GM23338 (cell line): ENCODE data around the gene CYB561D1. TPM values are rescaled to one million over a fixed set of nuclear protein-coding genes. Genes with fewer than 3 reads are reported as not detected.

Experiments used
- ATAC-seq: fragments of 200-7000 bp; cut with Tn5 transposase; 3 replicates; pipeline ENCODE4 v1.9.1; 2020
- DNase-seq: peaks from one replicate; pipeline ENCODE4 v3.0.0-alpha.2; 2015; ENCODE audit warnings: low spot score
- H2AFZ ChIP-seq: fragments of 200-600 bp; sonication (generic); 2 replicates; pipeline ENCODE4 v1.8.0; 2016; ENCODE audit warnings: antibody characterized with exemption, mild to moderate bottlenecking, moderate library complexity
- H3F3A ChIP-seq: fragments of 200-600 bp; sonication (generic); replicated peaks from 2 replicates; pipeline ENCODE4 v1.8.0; 2017; ENCODE audit warnings: antibody characterized with exemption, mixed run types, low read depth
- H3K27ac ChIP-seq: fragments of 200-600 bp; sonication (generic); 2 replicates; pipeline ENCODE4 v1.6.1; 2016; ENCODE audit warnings: low read depth
- H3K27me3 ChIP-seq: fragments of 200-600 bp; sonication (generic); 2 replicates; pipeline ENCODE4 v1.8.0; 2016; ENCODE audit warnings: mild to moderate bottlenecking, mixed run types, moderate library complexity; ENCODE audit not compliant: insufficient read depth
- H3K36me3 ChIP-seq: fragments of 200-600 bp; sonication (generic); 2 replicates; pipeline ENCODE4 v1.8.0; 2016; ENCODE audit warnings: mild to moderate bottlenecking; ENCODE audit not compliant: insufficient read depth
- H3K4me1 ChIP-seq: fragments of 200-600 bp; sonication (generic); 2 replicates; pipeline ENCODE4 v1.8.0; 2016; ENCODE audit warnings: mild to moderate bottlenecking, moderate library complexity; ENCODE audit not compliant: insufficient read depth
- H3K4me2 ChIP-seq: fragments of 200-600 bp; sonication (generic); 2 replicates; pipeline ENCODE4 v1.7.1; 2017; ENCODE audit warnings: mixed run types
- H3K4me3 ChIP-seq: fragments of 200-600 bp; sonication (generic); 2 replicates; pipeline ENCODE4 v1.6.1; 2016; ENCODE audit warnings: mixed run types
- H3K79me2 ChIP-seq: fragments of 200-600 bp; sonication (generic); replicated peaks from 2 replicates; pipeline ENCODE4 v1.8.0; 2017; ENCODE audit warnings: mild to moderate bottlenecking; ENCODE audit not compliant: insufficient read depth
- H3K9me2 ChIP-seq: fragments of 200-600 bp; sonication (generic); 2 replicates; pipeline ENCODE4 v1.8.0; 2017; ENCODE audit not compliant: insufficient read depth
- H4K20me1 ChIP-seq: fragments of 200-600 bp; sonication (generic); replicated peaks from 2 replicates; pipeline ENCODE4 v1.8.0; 2017; ENCODE audit warnings: mild to moderate bottlenecking; ENCODE audit not compliant: insufficient read depth
- H3K27ac Mint-ChIP-seq: 2 replicates; pipeline ENCODE4 v1.8.0; 2020; ENCODE audit warnings: inconsistent platforms, mild to moderate bottlenecking, moderate library complexity, mixed read lengths
- H3K27me3 Mint-ChIP-seq: 3 replicates; pipeline ENCODE4 v1.8.0; 2022; ENCODE audit warnings: low read depth, mild to moderate bottlenecking, moderate library complexity, mixed read lengths, inconsistent platforms; ENCODE audit not compliant: insufficient read depth, poor library complexity
- H3K36me3 Mint-ChIP-seq: 3 replicates; pipeline ENCODE4 v1.8.0; 2021; ENCODE audit warnings: low read depth, mild to moderate bottlenecking, inconsistent platforms, moderate library complexity, mixed read lengths
- H3K4me1 Mint-ChIP-seq: 3 replicates; pipeline ENCODE4 v1.8.0; 2020; ENCODE audit warnings: mild to moderate bottlenecking, inconsistent platforms, mixed read lengths
- H3K4me3 Mint-ChIP-seq: 3 replicates; pipeline ENCODE4 v1.8.0; 2021; ENCODE audit warnings: moderate library complexity, mild to moderate bottlenecking, inconsistent platforms, mixed read lengths
- H3K9me3 Mint-ChIP-seq: 3 replicates; pipeline ENCODE4 v1.8.0; 2020; ENCODE audit warnings: moderate library complexity, mild to moderate bottlenecking, inconsistent platforms, mixed read lengths
- CREB1 ChIP-seq: fragments of 250-450 bp; sonication (Bioruptor Pico); IDR thresholded peaks from 2 replicates; pipeline ENCODE4 v1.5.0; 2020; ENCODE audit warnings: low read depth, mild to moderate bottlenecking, moderate library complexity
- CTCF ChIP-seq, 2 experiments: fragments of 200-600 bp in 1 of 2; sonication (generic) in 1 of 2; conservative IDR thresholded peaks; 2 replicates each; pipeline versions ENCODE4 v1.5.1 to v1.6.1; 2016 to 2017; ENCODE audit warnings: antibody characterized with exemption in 2 of 2, low read depth in 2 of 2, mild to moderate bottlenecking in 2 of 2, moderate library complexity in 1 of 2
- EZH2 ChIP-seq: fragments of 200-600 bp; sonication (generic); IDR thresholded peaks from one replicate; pipeline ENCODE4 v1.8.0; 2017; ENCODE audit warnings: antibody characterized with exemption, mild to moderate bottlenecking, low read depth; ENCODE audit not compliant: unreplicated experiment
- EZH2phosphoT487 ChIP-seq: fragments of 200-600 bp; sonication (generic); IDR thresholded peaks from one replicate; pipeline ENCODE4 v1.8.1; 2018; ENCODE audit warnings: antibody characterized with exemption; ENCODE audit not compliant: unreplicated experiment
- JUNB ChIP-seq: IDR thresholded peaks from one replicate; pipeline ENCODE4 v1.6.1; 2016; ENCODE audit warnings: antibody characterized with exemption; ENCODE audit not compliant: unreplicated experiment
- NANOG ChIP-seq: IDR thresholded peaks from 2 replicates; pipeline ENCODE4 v1.6.1; 2016; ENCODE audit warnings: antibody characterized with exemption, borderline replicate concordance
- ZNF114 ChIP-seq: fragments of 250-450 bp; sonication (Bioruptor Pico); IDR thresholded peaks from 2 replicates; pipeline ENCODE4 v1.5.0; 2020; ENCODE audit warnings: mild to moderate bottlenecking, moderate library complexity
- ZNF462 ChIP-seq: fragments of 250-450 bp; sonication (Bioruptor Pico); IDR thresholded peaks from 2 replicates; pipeline ENCODE4 v1.5.0; 2020; ENCODE audit warnings: mild to moderate bottlenecking, moderate library complexity
- polyA plus RNA-seq: library from polyadenylated mRNA; unstranded; fragments of >200 nt; fragmentation: Nextera tagmentation; extraction: Ambion mirVana; gene quantifications from 2 replicates; pipeline ENCODE4 v1.2.1, GENCODE V29; 2016
- total RNA-seq: library from RNA; depleted of rRNA; stranded (reverse); fragments of >200 nt; shearing (Covaris generic); gene quantifications from 2 replicates; pipeline ENCODE4 v1.2.3, GENCODE V29; 2014

Gene CYB561D1
- total and polyA plus RNA-seq, 2 experiments from 2014 or later: 0.95 to 2.7 TPM

GRCh38 chr1:109474697-109475096, 19.2 kb upstream of the CYB561D1 start (continued):
- TF ChIP-seq ZNF462 (CRISPR knock-in tag): no peak
- no peak for TF ChIP-seq CREB1 (CRISPR knock-in tag)

GRCh38 chr1:109475261-109475660, 18.6 kb upstream of the CYB561D1 start:
- H3K27me3 ChIP-seq: peaks cover 3% of the 10 kb centered on the region; the same call in 1 of the 2 replicates
- H2AFZ ChIP-seq: no peak overlapping the region
- H3F3A ChIP-seq: no peaks in the 10 kb centered on the region
- H3K36me3 ChIP-seq: no peaks in the 10 kb centered on the region
- no peaks in the 10 kb centered on the region for H3K79me2 ChIP-seq
- H3K27ac Mint-ChIP-seq: no peak overlapping the region
- H3K4me3 ChIP-seq: no peak overlapping the region
- ATAC-seq (no peak), DNase-seq (no peak)
- H3K4me2 ChIP-seq: no peak overlapping the region
- H3K9me3 Mint-ChIP-seq: no peaks in the 10 kb centered on the region; the same call in 2 of the 3 replicates
- H3K4me1 Mint-ChIP-seq: peaks cover 10% of the 10 kb centered on the region
- H3K4me3 Mint-ChIP-seq: no peak overlapping the region
- no peak overlapping the region for H3K27ac ChIP-seq
- no peaks in the 10 kb centered on the region for H3K36me3 Mint-ChIP-seq
- H3K4me1 ChIP-seq: no peaks in the 10 kb centered on the region; the same call in 1 of the 2 replicates
- no peaks in the 10 kb centered on the region for H3K9me2 ChIP-seq
- H4K20me1 ChIP-seq: no peaks in the 10 kb centered on the region
- H3K27me3 Mint-ChIP-seq: peaks cover 10% of the 10 kb centered on the region
- TF ChIP-seq JUNB: no peak
- no peak for TF ChIP-seq ZNF114 (CRISPR knock-in tag)
- TF ChIP-seq NANOG: no peak
- no peak for TF ChIP-seq CTCF (conservative IDR thresholded peaks at IDR 0.05; ENCODE audit: low read depth in 2 of 2)
- TF ChIP-seq ZNF462 (CRISPR knock-in tag): no peak
- no peak for TF ChIP-seq EZH2
- no peak for TF ChIP-seq EZH2phosphoT487
